IgD-negative memory B cell (primary cell): ENCODE data around the gene UNC13B. TPM values are rescaled to one million over a fixed set of nuclear protein-coding genes. Genes with fewer than 3 reads are reported as not detected.

Experiments
- H3K27ac Mint-ChIP-seq, 3 donors: one replicate each; pipeline ENCODE4 v1.8.0; 2020 to 2022; ENCODE audit warnings: mild to moderate bottlenecking in 3 of 3, mixed read lengths in 3 of 3, moderate library complexity in 1 of 3
- H3K27me3 Mint-ChIP-seq: one replicate; pipeline ENCODE4 v1.8.0; 2021; ENCODE audit warnings: mixed read lengths
- H3K36me3 Mint-ChIP-seq: one replicate; pipeline ENCODE4 v1.8.0; 2020; ENCODE audit warnings: mild to moderate bottlenecking, mixed read lengths
- H3K4me1 Mint-ChIP-seq, 3 donors: one replicate each; pipeline ENCODE4 v1.8.0; 2020 to 2022; ENCODE audit warnings: mixed read lengths in 3 of 3, mild to moderate bottlenecking in 1 of 3
- H3K4me3 Mint-ChIP-seq, 4 donors: one replicate each; pipeline ENCODE4 v1.8.0; 2020 to 2022; ENCODE audit warnings: mild to moderate bottlenecking in 4 of 4, mixed read lengths in 4 of 4, moderate library complexity in 3 of 4
- H3K9me3 Mint-ChIP-seq, 3 donors: one replicate each; pipeline ENCODE4 v1.8.0; 2020 to 2021; ENCODE audit warnings: mixed read lengths in 3 of 3, mild to moderate bottlenecking in 1 of 3
- polyA plus RNA-seq: library from polyadenylated mRNA; unstranded; fragments of 300-500 nt; fragmentation: Illumina TruSeq; gene quantifications from one replicate; pipeline ENCODE4 v1.2.3, GENCODE V29; 2021

UNC13B gene
- polyA plus RNA-seq, 1 donor from 2014 or later, result not detected

GRCh38 chr9:35267710-35268109 is 105.9 kb downstream of the UNC13B start:
- Mint-ChIP-seq H3K9me3 (no peaks in the 10 kb centered on the region), H3K4me1 (no peaks in the 10 kb centered on the region), H3K27me3 (peaks cover 16% of the 10 kb centered on the region), H3K27ac (no peak overlapping the region), H3K36me3 (peaks cover 4% of the 10 kb centered on the region), H3K4me3 (no peak overlapping the region)

- H3K9me3 Mint-ChIP-seq, result no peaks in the 10 kb centered on the region
- no peaks in the 10 kb centered on the region for H3K4me1 Mint-ChIP-seq
- no peak overlapping the region for H3K27ac Mint-ChIP-seq
- peaks cover 13% of the 10 kb centered on the region for H3K27me3 Mint-ChIP-seq
- no peak overlapping the region for H3K4me3 Mint-ChIP-seq
- H3K36me3 Mint-ChIP-seq, result peaks cover 4% of the 10 kb centered on the region
Measured at GRCh38 chr9:35269919-35270318, 108.1 kb downstream of the UNC13B start.

- H3K27me3 Mint-ChIP-seq, result peaks cover 7% of the 10 kb centered on the region
Measured at GRCh38 chr9:35271637-35272036, 109.8 kb downstream of the UNC13B start.

GRCh38 chr9:35272989-35273388 is 111.2 kb downstream of the UNC13B start:
- Mint-ChIP-seq H3K27me3 (peaks cover 3% of the 10 kb centered on the region), H3K36me3 (peaks cover 2% of the 10 kb centered on the region), H3K4me3 (no peak overlapping the region), H3K4me1 (peaks cover 3 to 7% (median 6%) of the 10 kb centered on the region in 3 donors), H3K9me3 (no peaks in the 10 kb centered on the region), H3K27ac (no peak overlapping the region)

More at GRCh38 chr9:35271637-35272036, 109.8 kb downstream of the UNC13B start:
- Mint-ChIP-seq H3K9me3 (no peaks in the 10 kb centered on the region), H3K27ac (no peak overlapping the region), H3K36me3 (peaks cover 4% of the 10 kb centered on the region), H3K4me3 (no peak overlapping the region), H3K4me1 (peaks cover 3 to 4% (median 3%) of the 10 kb centered on the region in 3 donors)

GRCh38 chr9:35273591-35273990 is 111.8 kb downstream of the UNC13B start:
- no peak overlapping the region for H3K27ac Mint-ChIP-seq
- H3K9me3 Mint-ChIP-seq, result no peaks in the 10 kb centered on the region
- peaks cover 3 to 7% (median 6%) of the 10 kb centered on the region in 3 donors for H3K4me1 Mint-ChIP-seq
- peaks cover 2% of the 10 kb centered on the region for H3K27me3 Mint-ChIP-seq
- H3K4me3 Mint-ChIP-seq, result no peak overlapping the region
- peaks cover 2% of the 10 kb centered on the region for H3K36me3 Mint-ChIP-seq

- H3K27me3 Mint-ChIP-seq, result peaks cover 2% of the 10 kb centered on the region
- H3K27ac Mint-ChIP-seq, result no peak overlapping the region
- peaks cover 3 to 7% (median 6%) of the 10 kb centered on the region in 3 donors for H3K4me1 Mint-ChIP-seq
- H3K9me3 Mint-ChIP-seq, result no peaks in the 10 kb centered on the region
- no peak overlapping the region for H3K4me3 Mint-ChIP-seq
- H3K36me3 Mint-ChIP-seq, result peaks cover under 1% of the 10 kb centered on the region
Measured at GRCh38 chr9:35274993-35275392, 113.2 kb downstream of the UNC13B start.

GRCh38 chr9:35277171-35277520 is 115.3 kb downstream of the UNC13B start:
- Mint-ChIP-seq H3K27ac (no peak overlapping the region), H3K9me3 (no peaks in the 10 kb centered on the region), H3K4me3 (no peak overlapping the region), H3K27me3 (no peaks in the 10 kb centered on the region), H3K36me3 (no peaks in the 10 kb centered on the region), H3K4me1 (peaks cover 3 to 7% (median 6%) of the 10 kb centered on the region in 3 donors)

GRCh38 chr9:35277628-35278359 is 116.0 kb downstream of the UNC13B start:
- Mint-ChIP-seq H3K27ac (no peak overlapping the region), H3K4me3 (no peak overlapping the region), H3K9me3 (no peaks in the 10 kb centered on the region), H3K27me3 (no peaks in the 10 kb centered on the region), H3K36me3 (no peaks in the 10 kb centered on the region), H3K4me1 (peaks cover 3 to 7% (median 6%) of the 10 kb centered on the region in 3 donors)

- Mint-ChIP-seq H3K4me1 (peaks cover 3 to 7% (median 6%) of the 10 kb centered on the region in 3 donors), H3K4me3 (no peak overlapping the region), H3K27me3 (peaks cover 2% of the 10 kb centered on the region), H3K36me3 (no peaks in the 10 kb centered on the region), H3K9me3 (no peaks in the 10 kb centered on the region), H3K27ac (no peak overlapping the region)
Measured at GRCh38 chr9:35279946-35280345, 118.1 kb downstream of the UNC13B start.

GRCh38 chr9:35280399-35280798 is 118.6 kb downstream of the UNC13B start:
- H3K36me3 Mint-ChIP-seq, result no peaks in the 10 kb centered on the region
- no peaks in the 10 kb centered on the region for H3K9me3 Mint-ChIP-seq
- H3K4me3 Mint-ChIP-seq, result no peak overlapping the region
- H3K27ac Mint-ChIP-seq, result no peak overlapping the region
- H3K4me1 Mint-ChIP-seq, result peaks cover 3 to 7% (median 6%) of the 10 kb centered on the region in 3 donors
- H3K27me3 Mint-ChIP-seq, result peaks cover 3% of the 10 kb centered on the region

- no peak overlapping the region for H3K27ac Mint-ChIP-seq
- H3K27me3 Mint-ChIP-seq, result peaks cover 6% of the 10 kb centered on the region
- no peaks in the 10 kb centered on the region for H3K4me1 Mint-ChIP-seq
- H3K4me3 Mint-ChIP-seq, result peak overlapping the region in 1 of 4 donors; percentile 18
- H3K9me3 Mint-ChIP-seq, result peaks cover 0 to 9% (median 0%) of the 10 kb centered on the region in 3 donors
- no peaks in the 10 kb centered on the region for H3K36me3 Mint-ChIP-seq
Measured at GRCh38 chr9:35285731-35286130, 123.9 kb downstream of the UNC13B start.

- no peak overlapping the region for H3K27ac Mint-ChIP-seq
- no peaks in the 10 kb centered on the region for H3K36me3 Mint-ChIP-seq
- no peaks in the 10 kb centered on the region for H3K4me1 Mint-ChIP-seq
- no peak overlapping the region for H3K4me3 Mint-ChIP-seq
- peaks cover 0 to 9% (median 0%) of the 10 kb centered on the region in 3 donors for H3K9me3 Mint-ChIP-seq
- peaks cover 6% of the 10 kb centered on the region for H3K27me3 Mint-ChIP-seq
Measured at GRCh38 chr9:35286381-35286780, 124.6 kb downstream of the UNC13B start.

- Mint-ChIP-seq H3K9me3 (peaks cover 0 to 9% (median 0%) of the 10 kb centered on the region in 3 donors), H3K27ac (no peak overlapping the region), H3K36me3 (no peaks in the 10 kb centered on the region), H3K4me1 (no peaks in the 10 kb centered on the region), H3K4me3 (no peak overlapping the region), H3K27me3 (peaks cover 4% of the 10 kb centered on the region)
Measured at GRCh38 chr9:35287987-35288632, 126.3 kb downstream of the UNC13B start.

GRCh38 chr9:35288778-35289177 is 127.0 kb downstream of the UNC13B start:
- Mint-ChIP-seq H3K36me3 (no peaks in the 10 kb centered on the region), H3K27ac (no peak overlapping the region), H3K4me1 (no peaks in the 10 kb centered on the region), H3K9me3 (peaks cover 0 to 9% (median 0%) of the 10 kb centered on the region in 3 donors), H3K4me3 (no peak overlapping the region), H3K27me3 (peaks cover 4% of the 10 kb centered on the region)

GRCh38 chr9:35293376-35293964 is 131.7 kb downstream of the UNC13B start:
- Mint-ChIP-seq H3K4me1 (no peaks in the 10 kb centered on the region), H3K27me3 (peaks cover 3% of the 10 kb centered on the region), H3K9me3 (no peaks in the 10 kb centered on the region), H3K4me3 (no peak overlapping the region), H3K27ac (no peak overlapping the region), H3K36me3 (no peaks in the 10 kb centered on the region)
